ENCODE data around the gene KHDC4. TPM values are rescaled to one million over a fixed set of nuclear protein-coding genes. Genes with fewer than 3 reads are reported as not detected.
A peak's percentile ranks its signal among the peaks of the same experiment; 100 is the strongest.

Gene KHDC4
- total and polyA plus RNA-seq, 2 of the 13 experiments (the other 11 are each of a cell fraction or from before 2014, with no cell fraction given): 33.5 to 92.0 TPM

GRCh38 chr1:155918660-155919059 lies 15.6 kb downstream of the KHDC4 start:
- POLR2A ChIA-PET: interaction anchor here (1.3 to 1.4 kb wide), 2 partner anchors 12 to 16 kb away, joined by 3 read pairs; partner anchors contain the start of gene KHDC4
- Histone ChIP-seq H4K20me1 (ENCODE audit: insufficient read depth, low read length) (no peaks in the 10 kb centered on the region), H3K9ac (ENCODE audit: insufficient read depth, low read depth, low read length) (no peak overlapping the region), H3K9me3 (ENCODE audit: low read length) (no peaks in the 10 kb centered on the region), H3K4me3 (replicated peaks in 1 of 3; ENCODE audit: insufficient read depth in 1 of 3, low read depth in 2 of 3, low read length in 3 of 3) (no peak overlapping the region), H3K36me3 (replicated peaks in 1 of 2; ENCODE audit: control insufficient read depth in 1 of 2, insufficient read depth in 2 of 2, low read length in 2 of 2) (peaks cover 28 to 83% of the 10 kb centered on the region in 2 experiments), H2AFZ (ENCODE audit: low read length) (no peak overlapping the region), H3K79me2 (ENCODE audit: insufficient read depth, low read length) (no peaks in the 10 kb centered on the region), H3K27ac (ENCODE audit: extremely low read length, insufficient read depth, low read length) (no peak overlapping the region), H3K4me1 (ENCODE audit: insufficient read depth, low read length) (no peaks in the 10 kb centered on the region), H3K27me3 (ENCODE audit: control insufficient read depth in 1 of 2, insufficient read depth in 2 of 2, low read length in 2 of 2) (no peaks in the 10 kb centered on the region), H3K4me2 (ENCODE audit: low read depth, low read length) (no peak overlapping the region)
- no peak for DNase-seq (ENCODE audit: low spot score)
- no peak for ATAC-seq
- TF ChIP-seq ZNF615 (CRISPR knock-in tag; IDR thresholded peaks at IDR 0.05; ENCODE audit: borderline replicate concordance) (no peak), RBFOX2 (IDR thresholded peaks at IDR 0.05; ENCODE audit: low read depth, low read length) (peak; percentile 37; the same call in 1 of the 2 replicates)
- intact Hi-C loops (cut with micrococcal nuclease; ENCODE audit: unreplicated experiment) (no loop called here), in situ Hi-C loops (cut with HindIII; ENCODE audit: extremely low pct_ligation_motif_present, low pct_unique_long_range_greater_than_20kb) (no loop called here)
- BruUV-seq (replicated peaks): no TSS peak
- CTCF ChIA-PET (ENCODE audit: low intra/inter-chr PET ratio, low total read pairs): no interaction called here
- 88% methylated on average over 3 of the region's 3 CpGs for WGBS (ENCODE audit: low lambda C conversion rate)
- FAIRE-seq: no peak

DNA sequence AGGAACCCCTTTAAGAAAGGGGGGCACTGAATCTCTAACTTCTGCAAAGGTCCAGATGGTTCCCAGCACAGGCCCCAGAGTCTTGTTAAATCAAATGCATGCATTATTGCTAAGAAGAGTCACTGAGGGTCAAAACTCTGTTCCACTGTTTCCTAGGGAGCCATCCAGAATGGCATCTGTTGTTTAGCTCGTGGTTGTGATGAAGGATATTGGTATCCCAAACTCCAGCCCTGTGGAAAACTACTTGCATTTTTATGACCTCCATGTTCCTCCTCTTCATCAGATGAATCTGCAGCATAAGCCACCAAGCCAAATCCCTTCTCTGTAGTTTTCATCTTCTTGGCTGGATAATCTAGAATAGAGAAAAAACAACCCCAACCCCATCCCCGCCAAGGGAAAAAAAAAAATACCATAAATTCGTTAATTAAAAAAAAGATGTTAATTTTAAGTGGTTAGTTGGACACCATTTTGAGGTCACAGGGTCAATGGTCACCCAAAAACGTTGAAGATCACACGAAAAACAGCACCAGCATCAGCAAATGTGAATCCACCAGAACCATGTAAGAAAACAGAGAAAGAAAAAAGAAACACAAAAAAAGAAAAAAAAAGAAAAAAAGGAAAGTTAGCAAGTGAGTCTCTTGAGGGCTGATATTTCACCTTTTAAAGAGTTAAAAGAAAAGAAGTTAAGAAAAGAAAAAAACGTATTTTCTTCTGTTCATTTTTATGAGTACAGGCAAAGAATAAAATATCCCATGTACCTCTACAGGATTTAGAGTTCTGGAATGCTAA lies 20.1 kb downstream of the KHDC4 start:
- DNase-seq (ENCODE audit: low spot score) (no peak), FAIRE-seq (no peak), ATAC-seq (no peak)
- intact Hi-C loops (cut with micrococcal nuclease; ENCODE audit: unreplicated experiment) (no loop called here), in situ Hi-C loops (cut with HindIII; ENCODE audit: extremely low pct_ligation_motif_present, low pct_unique_long_range_greater_than_20kb) (no loop called here)
- peaks cover 13% of the 10 kb centered on the region for H3K79me2 ChIP-seq (ENCODE audit: insufficient read depth, low read length)
- TF ChIP-seq HMG20A (CRISPR knock-in tag; IDR thresholded peaks at IDR 0.05; ENCODE audit: borderline replicate concordance) (no peak), TOPORS (CRISPR knock-in tag; IDR thresholded peaks at IDR 0.05) (no peak), RBFOX2 (IDR thresholded peaks at IDR 0.05; ENCODE audit: low read depth, low read length) (0 out of 2 replicates have a peak, but pooled peaks have one; percentile 8), ZNF781 (CRISPR knock-in tag; IDR thresholded peaks at IDR 0.05; ENCODE audit: borderline replicate concordance, not compliant biosample characterization) (no peak), SNAPC2 (CRISPR knock-in tag; IDR thresholded peaks at IDR 0.05) (no peak), CENPX (CRISPR knock-in tag; IDR thresholded peaks at IDR 0.05) (no peak)
- no peak overlapping the region for H2AFZ ChIP-seq (ENCODE audit: low read length)
- H3K36me3 ChIP-seq (replicated peaks in 1 of 2; ENCODE audit: control insufficient read depth in 1 of 2, insufficient read depth in 2 of 2, low read length in 2 of 2): peaks cover 19 to 58% of the 10 kb centered on the region in 2 experiments
- ChIA-PET CTCF (ENCODE audit: low intra/inter-chr PET ratio, low total read pairs) (no interaction called here), POLR2A (no interaction called here)
- H4K20me1 ChIP-seq (ENCODE audit: insufficient read depth, low read length): no peaks in the 10 kb centered on the region
- WGBS (ENCODE audit: low lambda C conversion rate): 89% methylated on average over 6 of the region's 6 CpGs
- BruUV-seq (replicated peaks): TSS peak; percentile 9
- no peaks in the 10 kb centered on the region for H3K27me3 ChIP-seq (ENCODE audit: control insufficient read depth in 1 of 2, insufficient read depth in 2 of 2, low read length in 2 of 2)
- no peak overlapping the region for H3K4me2 ChIP-seq (ENCODE audit: low read depth, low read length)
- H3K27ac ChIP-seq (ENCODE audit: extremely low read length, insufficient read depth, low read length): no peak overlapping the region
- H3K4me1 ChIP-seq (ENCODE audit: insufficient read depth, low read length): peaks cover 21% of the 10 kb centered on the region
- H3K9ac ChIP-seq (ENCODE audit: insufficient read depth, low read depth, low read length): no peak overlapping the region
- H3K9me3 ChIP-seq (ENCODE audit: low read length): no peaks in the 10 kb centered on the region
- H3K4me3 ChIP-seq (replicated peaks in 1 of 3; ENCODE audit: insufficient read depth in 1 of 3, low read depth in 2 of 3, low read length in 3 of 3): no peak overlapping the region
